Brain microvascular endothelial cell (primary cell): Measurements from ENCODE around the gene CA5A.
"Not testable (repeated sequence)": the region's sequence is repeated elsewhere in the genome, so short reads cannot be mapped to it uniquely, and the experiment has no call there.

Source experiments
- DNase-seq: peaks from one replicate; pipeline ENCODE4 v3.0.0-alpha.2; 2020
- H3K27ac ChIP-seq: fragments of 250-450 bp; sonication (Bioruptor Pico); 2 replicates; pipeline ENCODE4 v1.5.1; 2020; ENCODE audit warnings: mild to moderate bottlenecking, moderate library complexity
- H3K27me3 ChIP-seq: fragments of 250-450 bp; sonication (Bioruptor Pico); replicated peaks from 2 replicates; pipeline ENCODE4 v1.5.1; 2020; ENCODE audit warnings: mild to moderate bottlenecking
- H3K36me3 ChIP-seq: fragments of 250-450 bp; sonication (Bioruptor Pico); replicated peaks from 2 replicates; pipeline ENCODE4 v1.5.1; 2020; ENCODE audit warnings: mild to moderate bottlenecking
- H3K4me3 ChIP-seq: 2 replicates; pipeline ENCODE4 v1.5.1; 2011; ENCODE audit warnings: low read depth, mild to moderate bottlenecking, control low read depth, low read length, moderate library complexity
- in situ Hi-C: cut with HindIII; loops from 2 replicates; pipeline ENCODE4 v1.10.0; 2017; ENCODE audit warnings: low sequenced_read_pairs, low pct_ligation_motif_present
- TF ChIP-seq, protein P1 (sequence below): IDR thresholded peaks from 2 replicates; pipeline ENCODE4 v1.5.1; 2011; ENCODE audit warnings: low read depth, mild to moderate bottlenecking, moderate library complexity, low read length, control low read depth, inconsistent platforms; ENCODE audit errors: missing control alignments

The CA5A gene

DNA sequence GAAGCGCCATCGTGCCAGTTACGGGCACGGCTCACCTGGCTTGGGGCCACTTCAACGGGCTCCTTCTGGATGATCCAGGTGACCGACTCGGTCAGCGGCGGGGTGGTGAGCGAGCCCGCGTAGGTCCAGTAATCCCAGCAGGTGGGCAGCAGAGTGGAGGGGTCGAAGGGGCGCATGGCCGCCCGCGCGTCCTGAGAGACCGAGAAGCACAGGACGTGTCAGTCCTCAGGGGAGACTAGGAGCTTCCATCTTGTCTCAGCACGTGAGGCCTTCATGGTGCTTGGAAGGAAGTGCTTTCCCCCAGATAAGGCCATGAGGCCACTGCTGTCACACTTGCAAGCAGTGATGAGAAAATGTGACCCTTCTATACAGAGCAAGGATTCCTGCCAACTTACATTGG is 44.6 kb downstream of the CA5A start:
- H3K27me3 ChIP-seq = no peaks in the 10 kb centered on the region
- TF ChIP-seq, protein P1, sequence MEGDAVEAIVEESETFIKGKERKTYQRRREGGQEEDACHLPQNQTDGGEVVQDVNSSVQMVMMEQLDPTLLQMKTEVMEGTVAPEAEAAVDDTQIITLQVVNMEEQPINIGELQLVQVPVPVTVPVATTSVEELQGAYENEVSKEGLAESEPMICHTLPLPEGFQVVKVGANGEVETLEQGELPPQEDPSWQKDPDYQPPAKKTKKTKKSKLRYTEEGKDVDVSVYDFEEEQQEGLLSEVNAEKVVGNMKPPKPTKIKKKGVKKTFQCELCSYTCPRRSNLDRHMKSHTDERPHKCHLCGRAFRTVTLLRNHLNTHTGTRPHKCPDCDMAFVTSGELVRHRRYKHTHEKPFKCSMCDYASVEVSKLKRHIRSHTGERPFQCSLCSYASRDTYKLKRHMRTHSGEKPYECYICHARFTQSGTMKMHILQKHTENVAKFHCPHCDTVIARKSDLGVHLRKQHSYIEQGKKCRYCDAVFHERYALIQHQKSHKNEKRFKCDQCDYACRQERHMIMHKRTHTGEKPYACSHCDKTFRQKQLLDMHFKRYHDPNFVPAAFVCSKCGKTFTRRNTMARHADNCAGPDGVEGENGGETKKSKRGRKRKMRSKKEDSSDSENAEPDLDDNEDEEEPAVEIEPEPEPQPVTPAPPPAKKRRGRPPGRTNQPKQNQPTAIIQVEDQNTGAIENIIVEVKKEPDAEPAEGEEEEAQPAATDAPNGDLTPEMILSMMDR = no peak
- no peak for DNase-seq
- H3K36me3 ChIP-seq = no peaks in the 10 kb centered on the region
- no peak overlapping the region for H3K27ac ChIP-seq
- no peak overlapping the region for H3K4me3 ChIP-seq
- in situ Hi-C loops = no loop called here

DNA sequence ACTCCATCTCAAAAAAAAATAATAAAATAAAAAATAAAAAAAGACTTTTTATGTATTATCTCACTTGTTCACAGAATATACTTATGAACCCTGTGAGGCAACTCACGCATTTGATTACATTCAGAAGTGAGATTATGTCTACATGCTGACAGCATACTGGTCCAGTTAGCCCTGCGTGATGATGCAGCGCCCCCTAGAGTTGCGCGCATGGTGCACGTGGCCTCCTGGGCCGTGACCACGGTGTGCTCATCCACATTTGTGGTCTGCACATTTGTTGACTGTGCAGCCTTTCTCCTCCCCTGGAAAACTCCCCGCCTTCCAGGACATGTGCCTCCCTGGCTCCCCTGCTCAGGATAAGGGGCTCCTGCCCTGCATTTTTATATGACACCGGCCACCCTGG is 46.6 kb downstream of the CA5A start:
- not testable (repeated sequence) for H3K4me3 ChIP-seq, DNase-seq
- TF ChIP-seq, protein P1 = peak; percentile 34

DNA sequence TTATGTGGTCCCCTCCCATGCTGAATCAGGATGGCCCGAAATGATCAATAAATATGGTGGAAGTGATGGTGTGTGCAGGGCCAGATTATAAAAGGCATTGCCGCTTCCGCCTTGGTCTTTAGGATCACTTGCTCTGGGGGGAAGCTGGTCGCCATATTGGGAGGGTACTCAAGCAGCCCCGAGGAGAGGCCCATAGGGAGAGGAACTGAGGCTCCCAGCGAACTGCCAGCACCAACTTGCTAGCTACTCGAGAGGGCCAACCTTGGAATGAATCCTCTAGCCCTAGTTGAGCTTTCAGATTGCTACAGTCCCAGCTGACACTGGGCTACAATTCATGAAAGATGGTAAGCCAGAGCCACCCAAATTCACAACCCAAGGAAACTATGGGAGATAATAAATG is 48.0 kb downstream of the CA5A start:
- H3K27me3 ChIP-seq, DNase-seq, H3K27ac ChIP-seq, H3K4me3 ChIP-seq, in situ Hi-C loops, H3K36me3 ChIP-seq: not testable (repeated sequence)

More for the DNA sequence above, 46.6 kb downstream of the CA5A start:
- in situ Hi-C loops, H3K27me3 ChIP-seq, H3K27ac ChIP-seq, H3K36me3 ChIP-seq: not testable (repeated sequence)

DNA sequence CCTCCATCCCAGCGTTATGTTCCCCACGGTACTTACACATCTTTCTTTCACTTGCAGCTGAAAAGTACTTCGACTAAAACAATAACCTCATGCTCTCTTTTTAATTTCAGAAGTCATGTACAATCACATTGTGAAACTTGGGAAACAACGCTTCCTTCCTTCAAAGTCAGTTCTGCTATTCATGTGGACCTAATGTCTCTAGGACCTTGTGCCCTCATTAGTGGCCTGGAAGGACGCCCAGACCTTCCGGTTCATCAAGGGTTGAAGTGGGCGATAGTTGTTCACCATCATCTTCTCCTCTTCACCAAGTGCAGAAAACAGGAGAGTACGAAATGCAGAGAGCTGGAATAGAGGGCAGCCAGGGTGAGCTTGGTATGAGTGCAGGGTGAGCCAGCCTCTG is 48.4 kb downstream of the CA5A start:
- H3K27ac ChIP-seq, H3K4me3 ChIP-seq, H3K36me3 ChIP-seq, DNase-seq, in situ Hi-C loops, H3K27me3 ChIP-seq: not testable (repeated sequence)

GRCh38 chr16:87885371-87885967 is 50.9 kb downstream of the CA5A start:
- H3K36me3 ChIP-seq, H3K4me3 ChIP-seq, H3K27me3 ChIP-seq, DNase-seq, in situ Hi-C loops, H3K27ac ChIP-seq: not testable (repeated sequence)

- peaks cover 7% of the 10 kb centered on the region for H3K27me3 ChIP-seq
- TF ChIP-seq, protein P1 = no peak
- H3K36me3 ChIP-seq = no peaks in the 10 kb centered on the region
- DNase-seq = no peak
- in situ Hi-C loops = no loop called here
- no peak overlapping the region for H3K27ac ChIP-seq
- H3K4me3 ChIP-seq = no peak overlapping the region
Observed at GRCh38 chr16:87882436-87883019, 53.8 kb downstream of the CA5A start.

DNA sequence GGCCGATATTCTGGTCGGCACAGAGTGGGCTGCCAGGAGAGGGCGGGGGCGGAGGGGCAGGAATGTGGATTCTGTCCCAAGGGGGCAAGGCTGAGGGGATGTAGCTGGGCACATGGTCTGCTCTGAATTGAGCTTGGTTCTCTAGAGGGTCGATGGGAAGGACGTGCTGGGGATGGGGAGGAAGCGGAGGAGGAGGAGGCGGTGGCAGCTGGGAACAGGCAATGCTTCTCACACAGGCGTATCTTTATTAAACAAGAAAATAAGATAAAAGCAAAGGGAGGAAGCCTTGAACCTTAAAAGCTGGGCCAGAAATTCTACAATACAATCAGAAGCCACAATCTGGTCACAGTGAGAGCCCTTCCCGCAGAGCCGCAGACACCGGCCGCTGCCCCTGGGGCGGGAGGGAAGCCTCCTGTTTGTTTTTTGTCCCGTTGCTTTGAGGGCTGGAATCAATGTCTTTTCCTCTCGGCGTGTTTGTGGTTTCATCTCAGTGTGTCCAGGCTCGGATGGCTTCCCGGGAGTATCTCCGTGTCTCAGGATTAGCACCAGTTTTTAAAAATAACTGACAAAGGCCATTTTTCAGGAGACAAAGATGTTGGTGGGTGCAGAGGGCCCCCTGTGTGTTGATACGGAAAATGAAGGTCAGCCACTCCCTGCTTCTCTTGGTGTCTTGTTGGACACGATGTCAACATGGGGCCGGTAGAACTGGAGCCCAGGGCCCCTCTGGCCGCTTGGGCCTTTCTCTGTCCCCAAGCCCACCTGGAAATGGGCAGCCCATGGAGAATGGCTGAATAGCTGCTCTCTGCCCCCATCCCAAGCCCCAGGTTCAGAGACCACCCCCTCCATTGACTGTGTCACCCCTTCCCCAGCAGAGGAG is 54.8 kb downstream of the CA5A start:
- DNase-seq = no peak
- TF ChIP-seq, protein P1 = no peak
- Histone ChIP-seq H3K36me3 (no peaks in the 10 kb centered on the region), H3K4me3 (no peak overlapping the region), H3K27me3 (peaks cover 7% of the 10 kb centered on the region), H3K27ac (no peak overlapping the region)
- in situ Hi-C loops = no loop called here
